OCI-LY3 (cell line): ENCODE data around the gene GRM8.

ENCODE experiments used
- CTCF ChIP-seq: fragments of 200-600, 300-600 bp; sonication (generic); IDR thresholded peaks from 2 replicates; pipeline ENCODE4 v1.5.1; 2014; ENCODE audit warnings: antibody characterized with exemption, low read length, low read depth
- EZH2phosphoT487 ChIP-seq: fragments of 200-600 bp; shearing (Covaris generic); IDR thresholded peaks from 2 replicates; pipeline ENCODE4 v1.6.1; 2018; ENCODE audit warnings: antibody characterized with exemption, mixed run types, low read depth

DNA sequence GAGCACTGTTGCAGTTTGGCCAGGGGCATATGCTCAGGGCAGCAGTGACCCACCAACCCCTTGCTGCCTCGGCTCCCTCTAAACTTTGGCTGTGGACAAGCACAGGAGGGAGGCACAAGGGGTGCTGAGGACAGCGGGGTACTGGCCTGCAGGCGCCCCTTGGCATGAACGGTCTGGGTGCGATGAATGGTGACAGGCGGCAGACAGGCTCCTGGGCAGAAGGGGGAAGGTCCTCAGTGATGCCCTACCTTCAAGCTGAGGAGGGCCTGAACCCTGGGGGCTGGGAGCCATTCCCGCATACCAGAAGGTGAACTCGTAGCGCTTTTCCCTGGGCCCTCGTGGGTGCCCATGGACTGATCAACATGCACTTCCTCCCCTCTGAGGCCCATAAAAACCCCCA, 567.1 kb downstream of the GRM8 start:
- TF ChIP-seq CTCF (no peak), EZH2phosphoT487 (no peak)
